ENCODE measurements around the gene TOR4A. TPM values are rescaled to one million over a fixed set of nuclear protein-coding genes. Genes with fewer than 3 reads are reported as not detected.

The TOR4A gene
- total RNA-seq, 1 donor from 2014 or later = 3.5 TPM

GRCh38 chr9:137303893-137304382 lies 26.4 kb downstream of the TOR4A start:
- no peak overlapping the region for H3K27ac Mint-ChIP-seq (ENCODE audit: unreplicated experiment)
- no peaks in the 10 kb centered on the region for H3K36me3 Mint-ChIP-seq (ENCODE audit: low read depth)
- peak; percentile 87 for DNase-seq (ENCODE audit: low spot score)
- TF ChIP-seq, protein P1, sequence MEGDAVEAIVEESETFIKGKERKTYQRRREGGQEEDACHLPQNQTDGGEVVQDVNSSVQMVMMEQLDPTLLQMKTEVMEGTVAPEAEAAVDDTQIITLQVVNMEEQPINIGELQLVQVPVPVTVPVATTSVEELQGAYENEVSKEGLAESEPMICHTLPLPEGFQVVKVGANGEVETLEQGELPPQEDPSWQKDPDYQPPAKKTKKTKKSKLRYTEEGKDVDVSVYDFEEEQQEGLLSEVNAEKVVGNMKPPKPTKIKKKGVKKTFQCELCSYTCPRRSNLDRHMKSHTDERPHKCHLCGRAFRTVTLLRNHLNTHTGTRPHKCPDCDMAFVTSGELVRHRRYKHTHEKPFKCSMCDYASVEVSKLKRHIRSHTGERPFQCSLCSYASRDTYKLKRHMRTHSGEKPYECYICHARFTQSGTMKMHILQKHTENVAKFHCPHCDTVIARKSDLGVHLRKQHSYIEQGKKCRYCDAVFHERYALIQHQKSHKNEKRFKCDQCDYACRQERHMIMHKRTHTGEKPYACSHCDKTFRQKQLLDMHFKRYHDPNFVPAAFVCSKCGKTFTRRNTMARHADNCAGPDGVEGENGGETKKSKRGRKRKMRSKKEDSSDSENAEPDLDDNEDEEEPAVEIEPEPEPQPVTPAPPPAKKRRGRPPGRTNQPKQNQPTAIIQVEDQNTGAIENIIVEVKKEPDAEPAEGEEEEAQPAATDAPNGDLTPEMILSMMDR (IDR thresholded peaks at IDR 0.05) = no peak
- no peaks in the 10 kb centered on the region for H3K27me3 Mint-ChIP-seq (ENCODE audit: low read depth)
- H3K4me1 Mint-ChIP-seq (ENCODE audit: low read depth) = peaks cover 22% of the 10 kb centered on the region
- H3K4me3 Mint-ChIP-seq (ENCODE audit: unreplicated experiment) = no peak overlapping the region
- no peaks in the 10 kb centered on the region for H3K9me3 Mint-ChIP-seq (ENCODE audit: low read depth)

GRCh38 chr9:137304383-137305059 lies 27.0 kb downstream of the TOR4A start:
- Mint-ChIP-seq H3K4me3 (ENCODE audit: unreplicated experiment) (no peak overlapping the region), H3K36me3 (ENCODE audit: low read depth) (no peaks in the 10 kb centered on the region), H3K4me1 (ENCODE audit: low read depth) (peaks cover 22% of the 10 kb centered on the region), H3K27me3 (ENCODE audit: low read depth) (no peaks in the 10 kb centered on the region), H3K27ac (ENCODE audit: unreplicated experiment) (peak overlapping the region; percentile 27), H3K9me3 (ENCODE audit: low read depth) (no peaks in the 10 kb centered on the region)
- TF ChIP-seq, protein P1 (IDR thresholded peaks at IDR 0.05) = peak; percentile 55
- DNase-seq (ENCODE audit: low spot score) = peak; percentile 58

GRCh38 chr9:137305060-137305797 lies 27.7 kb downstream of the TOR4A start:
- Mint-ChIP-seq H3K4me1 (ENCODE audit: low read depth) (peaks cover 17% of the 10 kb centered on the region), H3K27me3 (ENCODE audit: low read depth) (no peaks in the 10 kb centered on the region), H3K36me3 (ENCODE audit: low read depth) (no peaks in the 10 kb centered on the region), H3K27ac (ENCODE audit: unreplicated experiment) (peak overlapping the region; percentile 81), H3K9me3 (ENCODE audit: low read depth) (no peaks in the 10 kb centered on the region), H3K4me3 (ENCODE audit: unreplicated experiment) (peak overlapping the region; percentile 19)
- TF ChIP-seq, protein P1 (IDR thresholded peaks at IDR 0.05) = peak; percentile 34
- DNase-seq (ENCODE audit: low spot score) = no peak

GRCh38 chr9:137305798-137306065 lies 28.2 kb downstream of the TOR4A start:
- no peak overlapping the region for H3K4me3 Mint-ChIP-seq (ENCODE audit: unreplicated experiment)
- H3K27ac Mint-ChIP-seq (ENCODE audit: unreplicated experiment) = no peak overlapping the region
- TF ChIP-seq, protein P1 (IDR thresholded peaks at IDR 0.05) = no peak
- H3K27me3 Mint-ChIP-seq (ENCODE audit: low read depth) = no peaks in the 10 kb centered on the region
- H3K4me1 Mint-ChIP-seq (ENCODE audit: low read depth) = peaks cover 15% of the 10 kb centered on the region
- no peaks in the 10 kb centered on the region for H3K36me3 Mint-ChIP-seq (ENCODE audit: low read depth)
- no peaks in the 10 kb centered on the region for H3K9me3 Mint-ChIP-seq (ENCODE audit: low read depth)
- DNase-seq (ENCODE audit: low spot score) = no peak

- Mint-ChIP-seq H3K4me3 (ENCODE audit: unreplicated experiment) (no peak overlapping the region), H3K9me3 (ENCODE audit: low read depth) (no peaks in the 10 kb centered on the region), H3K27me3 (ENCODE audit: low read depth) (no peaks in the 10 kb centered on the region), H3K27ac (ENCODE audit: unreplicated experiment) (no peak overlapping the region), H3K4me1 (ENCODE audit: low read depth) (peaks cover 13% of the 10 kb centered on the region), H3K36me3 (ENCODE audit: low read depth) (no peaks in the 10 kb centered on the region)
- peak; percentile 93 for DNase-seq (ENCODE audit: low spot score)
- TF ChIP-seq, protein P1 (IDR thresholded peaks at IDR 0.05) = no peak
Observed at GRCh38 chr9:137306066-137306849, 28.7 kb downstream of the TOR4A start.
